Measurements from ENCODE around the gene BMF.
A peak's percentile ranks its signal among the peaks of the same experiment; 100 is the strongest.

BMF gene

DNA sequence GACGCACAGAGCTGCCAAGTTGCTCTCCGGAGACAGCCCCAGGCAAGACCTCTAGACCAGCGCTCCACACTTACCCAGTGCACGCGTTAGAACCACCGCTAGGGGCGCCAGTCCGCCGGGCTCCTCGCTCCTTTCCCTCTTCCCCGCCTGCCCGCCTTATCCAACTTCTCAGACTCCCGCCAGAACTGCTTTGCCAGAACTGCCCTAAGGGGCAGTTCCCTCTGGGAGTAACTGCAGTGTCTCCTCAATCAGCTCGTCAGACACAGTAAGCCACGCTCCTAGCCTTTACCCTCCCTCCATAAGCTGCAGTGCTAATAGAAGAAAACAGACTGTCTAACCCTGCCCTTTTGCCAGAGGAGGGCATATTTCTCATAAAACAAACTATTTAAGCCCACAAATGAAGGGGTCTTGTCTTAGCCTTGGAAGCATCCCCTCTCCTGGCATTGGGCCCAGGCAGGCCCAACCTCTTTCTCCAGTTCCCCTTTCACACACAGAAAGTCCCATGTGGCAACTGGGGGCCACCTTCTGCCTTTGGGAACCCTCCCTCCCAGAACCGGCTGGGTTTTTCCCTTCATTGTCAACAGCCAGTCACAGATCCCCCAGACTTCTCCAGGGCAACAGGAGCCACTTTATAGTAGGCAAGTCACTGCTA, 3.7 kb downstream of the BMF start:
- peaks cover 23% of the 10 kb centered on the region for H3K79me2 ChIP-seq (ENCODE audit: control insufficient read depth, insufficient read depth, low read length, poor library complexity)
- peak overlapping the region; percentile 73 for H2BK120ac ChIP-seq (ENCODE audit: insufficient read depth, low read length, poor library complexity)
- peak overlapping the region; percentile 92 for H2BK12ac ChIP-seq (ENCODE audit: low read length)
- peak overlapping the region; percentile 87 for H4K91ac ChIP-seq (ENCODE audit: low read depth, low read length)
- peak; percentile 88 to 94 for DNase-seq
- peak overlapping the region; percentile 81 for H3K4ac ChIP-seq (ENCODE audit: low read depth, low read length)
- peak overlapping the region; percentile 91 for H3K27ac ChIP-seq (ENCODE audit: low read depth, low read length)
- peak overlapping the region; percentile 9 for H2AFZ ChIP-seq (ENCODE audit: insufficient read depth, low read length, poor library complexity)
- peak overlapping the region; percentile 90 for H2BK5ac ChIP-seq (ENCODE audit: low read depth, low read length, poor library complexity)
- no CpG with 5 or more reads among the region's 16 CpGs for WGBS (ENCODE audit: extremely low coverage, insufficient coverage, insufficient read length)
- H3K23ac ChIP-seq (ENCODE audit: low read length): no peak overlapping the region
- no peaks in the 10 kb centered on the region for H3K9me3 ChIP-seq (ENCODE audit: insufficient read depth, low read depth, low read length)
- no peak overlapping the region for H4K12ac ChIP-seq (ENCODE audit: low read depth, low read length)
- peak overlapping the region; percentile 78 for H4K8ac ChIP-seq (ENCODE audit: low read depth, low read length)
- peak overlapping the region; percentile 77 for H3K14ac ChIP-seq (ENCODE audit: low read length)
- H3K4me2 ChIP-seq (ENCODE audit: low read length): peak overlapping the region; percentile 37
- peaks cover 65 to 73% of the 10 kb centered on the region in 2 experiments for H3K4me1 ChIP-seq (ENCODE audit: control insufficient read depth in 1 of 2, insufficient read depth in 2 of 2, low read length in 2 of 2)
- H3K18ac ChIP-seq (ENCODE audit: low read length): peak overlapping the region; percentile 75
- peak overlapping the region; percentile 11 for H3K9ac ChIP-seq (ENCODE audit: low read length)
- no peaks in the 10 kb centered on the region for H3K27me3 ChIP-seq (ENCODE audit: insufficient read depth, low read length)
- H3K4me3 ChIP-seq (ENCODE audit: low read depth, low read length): no peak overlapping the region
- H3K36me3 ChIP-seq (ENCODE audit: control insufficient read depth in 1 of 2, insufficient read depth in 2 of 2, low read length in 2 of 2): peaks cover 15 to 23% of the 10 kb centered on the region in 2 experiments
- peak overlapping the region; percentile 80 for H2AK5ac ChIP-seq (ENCODE audit: low read length)
- H3K79me1 ChIP-seq (ENCODE audit: low read length): peaks cover 61% of the 10 kb centered on the region

DNA sequence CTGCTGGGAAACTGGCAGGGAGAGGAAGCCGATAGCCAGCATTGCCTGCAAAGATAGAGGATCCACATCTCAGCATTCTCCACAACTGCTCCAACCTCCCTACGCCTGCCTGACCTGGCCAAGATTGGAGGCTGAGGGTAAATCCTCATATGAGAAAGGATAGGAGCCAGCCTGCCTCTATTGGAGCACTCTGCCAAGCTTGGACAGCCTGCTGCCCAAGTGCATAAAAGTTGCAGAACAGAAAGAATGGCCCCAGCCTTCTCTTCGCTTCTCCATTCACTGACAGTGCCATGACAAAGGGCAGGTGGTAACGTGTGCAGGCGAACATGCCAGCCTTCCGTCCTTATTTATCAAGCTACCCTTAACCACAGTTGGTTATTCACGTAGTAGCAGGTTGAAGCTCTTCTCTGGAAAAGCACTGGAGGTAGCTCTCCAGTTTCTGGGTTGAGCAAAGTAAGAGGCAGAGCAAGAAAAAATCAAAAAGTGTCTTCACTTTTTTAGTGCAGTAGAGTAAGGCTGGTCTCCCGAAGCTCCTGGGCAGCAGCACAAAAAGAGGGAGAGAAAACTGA, 4.3 kb downstream of the BMF start:
- H3K4ac ChIP-seq (ENCODE audit: low read depth, low read length): peak overlapping the region; percentile 9
- H3K27ac ChIP-seq (ENCODE audit: low read depth, low read length): peak overlapping the region; percentile 80
- H3K4me2 ChIP-seq (ENCODE audit: low read length): peak overlapping the region; percentile 37
- H2BK5ac ChIP-seq (ENCODE audit: low read depth, low read length, poor library complexity): peak overlapping the region; percentile 82
- peak overlapping the region; percentile 46 for H2BK120ac ChIP-seq (ENCODE audit: insufficient read depth, low read length, poor library complexity)
- H3K4me3 ChIP-seq (ENCODE audit: low read depth, low read length): no peak overlapping the region
- no peak for DNase-seq
- peaks cover 63% of the 10 kb centered on the region for H3K79me1 ChIP-seq (ENCODE audit: low read length)
- no CpG with 5 or more reads among the region's 8 CpGs for WGBS (ENCODE audit: extremely low coverage, insufficient coverage, insufficient read length)
- no peak overlapping the region for H3K9ac ChIP-seq (ENCODE audit: low read length)
- peaks cover 66 to 73% of the 10 kb centered on the region in 2 experiments for H3K4me1 ChIP-seq (ENCODE audit: control insufficient read depth in 1 of 2, insufficient read depth in 2 of 2, low read length in 2 of 2)
- no peak overlapping the region for H4K12ac ChIP-seq (ENCODE audit: low read depth, low read length)
- H3K23ac ChIP-seq (ENCODE audit: low read length): no peak overlapping the region
- peak overlapping the region; percentile 21 for H3K18ac ChIP-seq (ENCODE audit: low read length)
- no peaks in the 10 kb centered on the region for H3K27me3 ChIP-seq (ENCODE audit: insufficient read depth, low read length)
- peak overlapping the region; percentile 85 for H2BK12ac ChIP-seq (ENCODE audit: low read length)
- peaks cover 15 to 23% of the 10 kb centered on the region in 2 experiments for H3K36me3 ChIP-seq (ENCODE audit: control insufficient read depth in 1 of 2, insufficient read depth in 2 of 2, low read length in 2 of 2)
- no peak overlapping the region for H2AFZ ChIP-seq (ENCODE audit: insufficient read depth, low read length, poor library complexity)
- H3K9me3 ChIP-seq (ENCODE audit: insufficient read depth, low read depth, low read length): no peaks in the 10 kb centered on the region
- H4K8ac ChIP-seq (ENCODE audit: low read depth, low read length): peak overlapping the region; percentile 0
- peak overlapping the region; percentile 53 for H4K91ac ChIP-seq (ENCODE audit: low read depth, low read length)
- H2AK5ac ChIP-seq (ENCODE audit: low read length): peak overlapping the region; percentile 44
- peaks cover 23% of the 10 kb centered on the region for H3K79me2 ChIP-seq (ENCODE audit: control insufficient read depth, insufficient read depth, low read length, poor library complexity)
- peak overlapping the region; percentile 21 for H3K14ac ChIP-seq (ENCODE audit: low read length)

DNA sequence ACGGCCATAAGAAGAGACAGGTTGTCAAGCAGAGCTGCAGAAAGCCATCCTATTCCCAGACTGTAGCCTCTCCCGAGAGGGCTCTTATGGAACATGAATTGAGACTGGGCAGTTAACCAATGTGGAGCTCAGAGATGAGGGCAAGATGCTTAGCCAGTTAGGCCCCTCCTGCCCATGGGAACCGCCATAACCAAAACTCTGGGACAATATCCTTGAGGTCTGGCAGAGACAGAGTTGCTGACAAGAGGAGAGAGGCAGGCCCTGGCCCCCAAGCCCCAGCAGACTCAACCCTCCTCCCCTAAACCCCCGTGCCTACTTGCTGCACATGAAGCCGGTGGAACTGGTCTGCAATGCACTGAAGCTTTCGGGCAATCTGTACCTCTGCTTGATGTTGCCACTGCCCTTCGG, 4.8 kb downstream of the BMF start:
- Histone ChIP-seq H3K18ac (ENCODE audit: low read length) (peak overlapping the region; percentile 21), H3K4ac (ENCODE audit: low read depth, low read length) (peak overlapping the region; percentile 1), H3K27ac (ENCODE audit: low read depth, low read length) (peak overlapping the region; percentile 80), H3K36me3 (ENCODE audit: control insufficient read depth in 1 of 2, insufficient read depth in 2 of 2, low read length in 2 of 2) (peaks cover 15 to 23% of the 10 kb centered on the region in 2 experiments), H3K9me3 (ENCODE audit: insufficient read depth, low read depth, low read length) (no peaks in the 10 kb centered on the region), H3K23ac (ENCODE audit: low read length) (no peak overlapping the region), H3K9ac (ENCODE audit: low read length) (no peak overlapping the region), H3K14ac (ENCODE audit: low read length) (peak overlapping the region; percentile 21), H2BK5ac (ENCODE audit: low read depth, low read length, poor library complexity) (peak overlapping the region; percentile 82), H3K4me1 (ENCODE audit: control insufficient read depth in 1 of 2, insufficient read depth in 2 of 2, low read length in 2 of 2) (peaks cover 68 to 71% of the 10 kb centered on the region in 2 experiments), H2BK12ac (ENCODE audit: low read length) (peak overlapping the region; percentile 85), H3K4me2 (ENCODE audit: low read length) (peak overlapping the region; percentile 56), H2BK120ac (ENCODE audit: insufficient read depth, low read length, poor library complexity) (peak overlapping the region; percentile 46), H2AFZ (ENCODE audit: insufficient read depth, low read length, poor library complexity) (peak overlapping the region; percentile 3), H2AK5ac (ENCODE audit: low read length) (peak overlapping the region; percentile 44), H3K27me3 (ENCODE audit: insufficient read depth, low read length) (no peaks in the 10 kb centered on the region), H4K12ac (ENCODE audit: low read depth, low read length) (no peak overlapping the region), H3K4me3 (ENCODE audit: low read depth, low read length) (no peak overlapping the region), H3K79me2 (ENCODE audit: control insufficient read depth, insufficient read depth, low read length, poor library complexity) (peaks cover 23% of the 10 kb centered on the region), H3K79me1 (ENCODE audit: low read length) (peaks cover 62% of the 10 kb centered on the region), H4K91ac (ENCODE audit: low read depth, low read length) (peak overlapping the region; percentile 53), H4K8ac (ENCODE audit: low read depth, low read length) (peak overlapping the region; percentile 67)
- no peak for DNase-seq
- no CpG with 5 or more reads among the region's 7 CpGs for WGBS (ENCODE audit: extremely low coverage, insufficient coverage, insufficient read length)

DNA sequence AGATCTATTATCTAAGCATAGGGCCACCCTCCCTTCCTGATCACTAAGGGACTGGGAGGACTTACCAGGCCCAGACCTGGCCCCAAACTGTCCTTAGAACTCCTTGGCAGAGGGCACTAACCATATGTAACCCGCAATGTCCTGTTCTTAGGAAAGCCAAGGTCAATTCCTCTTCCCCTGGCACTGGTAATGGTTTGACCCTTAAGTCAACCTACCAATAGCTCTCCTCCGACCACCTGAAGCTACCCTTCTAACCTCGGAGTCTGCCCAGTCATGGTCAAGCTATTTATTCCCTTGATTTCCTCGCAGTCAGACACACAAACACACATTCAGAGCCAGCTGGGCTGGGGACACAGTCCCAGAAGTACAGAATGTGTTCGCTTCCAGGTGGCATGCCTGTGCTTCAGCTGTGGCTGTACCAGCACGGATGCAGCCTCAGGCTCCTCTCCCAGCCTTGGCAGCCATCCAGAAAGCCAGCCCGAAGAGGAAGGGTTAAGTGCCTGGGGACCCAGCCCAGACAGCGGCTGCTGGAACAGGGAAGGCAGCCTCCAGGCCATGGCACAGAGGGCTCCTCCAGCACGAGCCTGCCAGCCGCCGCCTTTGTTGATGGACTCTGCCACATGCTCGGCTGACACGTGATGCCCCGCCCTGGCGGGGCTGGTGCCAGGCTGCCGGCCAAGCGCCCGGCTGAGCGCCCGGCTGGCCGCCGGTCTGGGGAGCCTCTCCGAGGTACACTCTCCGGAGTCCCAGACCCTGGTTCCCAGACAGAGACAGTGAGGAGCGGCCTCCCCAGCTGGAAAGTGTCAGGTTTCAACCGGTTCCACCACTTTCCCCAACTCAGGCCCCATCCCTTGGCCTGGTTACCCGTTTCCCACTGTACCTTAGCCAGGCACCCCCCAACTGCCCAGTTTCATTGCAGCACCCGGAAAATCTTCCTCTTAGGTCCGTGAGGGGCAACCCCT, 5.5 kb downstream of the BMF start:
- peak overlapping the region; percentile 82 for H2BK5ac ChIP-seq (ENCODE audit: low read depth, low read length, poor library complexity)

More for the DNA sequence above, 5.5 kb downstream of the BMF start:
- peak overlapping the region; percentile 53 for H4K91ac ChIP-seq (ENCODE audit: low read depth, low read length)
- peak overlapping the region; percentile 56 for H3K4me2 ChIP-seq (ENCODE audit: low read length)
- WGBS (ENCODE audit: extremely low coverage, insufficient coverage, insufficient read length): no CpG with 5 or more reads among the region's 29 CpGs
- no peaks in the 10 kb centered on the region for H3K9me3 ChIP-seq (ENCODE audit: insufficient read depth, low read depth, low read length)
- H3K4ac ChIP-seq (ENCODE audit: low read depth, low read length): peak overlapping the region; percentile 64
- peaks cover 63% of the 10 kb centered on the region for H3K79me1 ChIP-seq (ENCODE audit: low read length)
- H4K8ac ChIP-seq (ENCODE audit: low read depth, low read length): peak overlapping the region; percentile 78
- no peak overlapping the region for H3K4me3 ChIP-seq (ENCODE audit: low read depth, low read length)
- peak overlapping the region; percentile 88 for H3K14ac ChIP-seq (ENCODE audit: low read length)
- peaks cover 19% of the 10 kb centered on the region for H3K79me2 ChIP-seq (ENCODE audit: control insufficient read depth, insufficient read depth, low read length, poor library complexity)
- H3K18ac ChIP-seq (ENCODE audit: low read length): peak overlapping the region; percentile 88
- peak overlapping the region; percentile 85 for H2AK5ac ChIP-seq (ENCODE audit: low read length)
- H4K12ac ChIP-seq (ENCODE audit: low read depth, low read length): peak overlapping the region; percentile 22
- H2BK12ac ChIP-seq (ENCODE audit: low read length): peak overlapping the region; percentile 91
- H3K27me3 ChIP-seq (ENCODE audit: insufficient read depth, low read length): no peaks in the 10 kb centered on the region
- peaks cover 15 to 23% of the 10 kb centered on the region in 2 experiments for H3K36me3 ChIP-seq (ENCODE audit: control insufficient read depth in 1 of 2, insufficient read depth in 2 of 2, low read length in 2 of 2)
- peak overlapping the region; percentile 80 for H3K27ac ChIP-seq (ENCODE audit: low read depth, low read length)
- no peak overlapping the region for H3K23ac ChIP-seq (ENCODE audit: low read length)
- H3K9ac ChIP-seq (ENCODE audit: low read length): no peak overlapping the region
- peak overlapping the region; percentile 90 for H2BK120ac ChIP-seq (ENCODE audit: insufficient read depth, low read length, poor library complexity)
- H3K4me1 ChIP-seq (ENCODE audit: control insufficient read depth in 1 of 2, insufficient read depth in 2 of 2, low read length in 2 of 2): peaks cover 73% of the 10 kb centered on the region in 2 experiments
- peak; percentile 72 to 85 for DNase-seq
- peak overlapping the region; percentile 35 for H2AFZ ChIP-seq (ENCODE audit: insufficient read depth, low read length, poor library complexity)

Measured in trophoblast cell (in vitro differentiated cells and primary cell).